Measurements from ENCODE around the gene CHTOP. TPM values are rescaled to one million over a fixed set of nuclear protein-coding genes. Genes with fewer than 3 reads are reported as not detected.

The CHTOP gene
- total and polyA plus RNA-seq, 2 experiments from 2014 or later, result 73.4 to 97.8 TPM

DNA sequence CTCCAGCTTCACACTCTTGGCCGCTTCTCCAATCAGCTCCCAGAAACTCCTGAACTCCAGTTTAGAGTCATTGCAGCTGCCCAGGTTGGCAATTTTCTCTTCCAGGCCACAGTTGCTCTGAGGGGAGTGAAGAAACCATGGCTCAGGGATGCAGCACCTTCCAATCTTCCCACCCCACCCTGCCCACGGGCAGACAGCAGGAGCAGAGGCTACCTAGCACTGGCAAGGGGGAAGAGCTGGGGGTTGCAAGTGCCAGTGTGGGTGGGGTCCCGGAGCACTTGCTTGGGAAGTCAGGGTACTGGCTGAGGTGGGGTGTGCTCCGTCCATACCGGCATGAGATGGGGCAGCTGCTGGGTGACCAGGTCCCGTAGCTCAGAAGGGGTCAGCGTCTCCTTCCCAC, 19.0 kb upstream of the CHTOP start (continued):
- TF ChIP-seq, protein P1, sequence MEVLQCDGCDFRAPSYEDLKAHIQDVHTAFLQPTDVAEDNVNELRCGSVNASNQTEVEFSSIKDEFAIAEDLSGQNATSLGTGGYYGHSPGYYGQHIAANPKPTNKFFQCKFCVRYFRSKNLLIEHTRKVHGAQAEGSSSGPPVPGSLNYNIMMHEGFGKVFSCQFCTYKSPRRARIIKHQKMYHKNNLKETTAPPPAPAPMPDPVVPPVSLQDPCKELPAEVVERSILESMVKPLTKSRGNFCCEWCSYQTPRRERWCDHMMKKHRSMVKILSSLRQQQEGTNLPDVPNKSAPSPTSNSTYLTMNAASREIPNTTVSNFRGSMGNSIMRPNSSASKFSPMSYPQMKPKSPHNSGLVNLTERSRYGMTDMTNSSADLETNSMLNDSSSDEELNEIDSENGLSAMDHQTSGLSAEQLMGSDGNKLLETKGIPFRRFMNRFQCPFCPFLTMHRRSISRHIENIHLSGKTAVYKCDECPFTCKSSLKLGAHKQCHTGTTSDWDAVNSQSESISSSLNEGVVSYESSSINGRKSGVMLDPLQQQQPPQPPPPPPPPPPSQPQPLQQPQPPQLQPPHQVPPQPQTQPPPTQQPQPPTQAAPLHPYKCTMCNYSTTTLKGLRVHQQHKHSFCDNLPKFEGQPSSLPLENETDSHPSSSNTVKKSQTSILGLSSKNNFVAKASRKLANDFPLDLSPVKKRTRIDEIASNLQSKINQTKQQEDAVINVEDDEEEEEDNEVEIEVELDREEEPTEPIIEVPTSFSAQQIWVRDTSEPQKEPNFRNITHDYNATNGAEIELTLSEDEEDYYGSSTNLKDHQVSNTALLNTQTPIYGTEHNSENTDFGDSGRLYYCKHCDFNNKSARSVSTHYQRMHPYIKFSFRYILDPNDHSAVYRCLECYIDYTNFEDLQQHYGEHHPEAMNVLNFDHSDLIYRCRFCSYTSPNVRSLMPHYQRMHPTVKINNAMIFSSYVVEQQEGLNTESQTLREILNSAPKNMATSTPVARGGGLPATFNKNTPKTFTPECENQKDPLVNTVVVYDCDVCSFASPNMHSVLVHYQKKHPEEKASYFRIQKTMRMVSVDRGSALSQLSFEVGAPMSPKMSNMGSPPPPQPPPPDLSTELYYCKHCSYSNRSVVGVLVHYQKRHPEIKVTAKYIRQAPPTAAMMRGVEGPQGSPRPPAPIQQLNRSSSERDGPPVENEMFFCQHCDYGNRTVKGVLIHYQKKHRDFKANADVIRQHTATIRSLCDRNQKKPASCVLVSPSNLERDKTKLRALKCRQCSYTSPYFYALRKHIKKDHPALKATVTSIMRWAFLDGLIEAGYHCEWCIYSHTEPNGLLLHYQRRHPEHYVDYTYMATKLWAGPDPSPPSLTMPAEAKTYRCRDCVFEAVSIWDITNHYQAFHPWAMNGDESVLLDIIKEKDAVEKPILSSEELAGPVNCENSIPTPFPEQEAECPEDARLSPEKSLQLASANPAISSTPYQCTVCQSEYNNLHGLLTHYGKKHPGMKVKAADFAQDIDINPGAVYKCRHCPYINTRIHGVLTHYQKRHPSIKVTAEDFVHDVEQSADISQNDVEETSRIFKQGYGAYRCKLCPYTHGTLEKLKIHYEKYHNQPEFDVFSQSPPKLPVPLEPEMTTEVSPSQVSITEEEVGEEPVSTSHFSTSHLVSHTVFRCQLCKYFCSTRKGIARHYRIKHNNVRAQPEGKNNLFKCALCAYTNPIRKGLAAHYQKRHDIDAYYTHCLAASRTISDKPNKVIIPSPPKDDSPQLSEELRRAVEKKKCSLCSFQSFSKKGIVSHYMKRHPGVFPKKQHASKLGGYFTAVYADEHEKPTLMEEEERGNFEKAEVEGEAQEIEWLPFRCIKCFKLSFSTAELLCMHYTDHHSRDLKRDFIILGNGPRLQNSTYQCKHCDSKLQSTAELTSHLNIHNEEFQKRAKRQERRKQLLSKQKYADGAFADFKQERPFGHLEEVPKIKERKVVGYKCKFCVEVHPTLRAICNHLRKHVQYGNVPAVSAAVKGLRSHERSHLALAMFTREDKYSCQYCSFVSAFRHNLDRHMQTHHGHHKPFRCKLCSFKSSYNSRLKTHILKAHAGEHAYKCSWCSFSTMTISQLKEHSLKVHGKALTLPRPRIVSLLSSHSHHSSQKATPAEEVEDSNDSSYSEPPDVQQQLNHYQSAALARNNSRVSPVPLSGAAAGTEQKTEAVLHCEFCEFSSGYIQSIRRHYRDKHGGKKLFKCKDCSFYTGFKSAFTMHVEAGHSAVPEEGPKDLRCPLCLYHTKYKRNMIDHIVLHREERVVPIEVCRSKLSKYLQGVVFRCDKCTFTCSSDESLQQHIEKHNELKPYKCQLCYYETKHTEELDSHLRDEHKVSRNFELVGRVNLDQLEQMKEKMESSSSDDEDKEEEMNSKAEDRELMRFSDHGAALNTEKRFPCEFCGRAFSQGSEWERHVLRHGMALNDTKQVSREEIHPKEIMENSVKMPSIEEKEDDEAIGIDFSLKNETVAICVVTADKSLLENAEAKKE (CRISPR knock-in tag; IDR thresholded peaks at IDR 0.05), result no peak
- TF ChIP-seq, protein P2, sequence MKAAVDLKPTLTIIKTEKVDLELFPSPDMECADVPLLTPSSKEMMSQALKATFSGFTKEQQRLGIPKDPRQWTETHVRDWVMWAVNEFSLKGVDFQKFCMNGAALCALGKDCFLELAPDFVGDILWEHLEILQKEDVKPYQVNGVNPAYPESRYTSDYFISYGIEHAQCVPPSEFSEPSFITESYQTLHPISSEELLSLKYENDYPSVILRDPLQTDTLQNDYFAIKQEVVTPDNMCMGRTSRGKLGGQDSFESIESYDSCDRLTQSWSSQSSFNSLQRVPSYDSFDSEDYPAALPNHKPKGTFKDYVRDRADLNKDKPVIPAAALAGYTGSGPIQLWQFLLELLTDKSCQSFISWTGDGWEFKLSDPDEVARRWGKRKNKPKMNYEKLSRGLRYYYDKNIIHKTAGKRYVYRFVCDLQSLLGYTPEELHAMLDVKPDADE (IDR thresholded peaks at IDR 0.05), result no peak
- TF ChIP-seq EZH2 (IDR thresholded peaks at IDR 0.05; ENCODE audit: low read depth, unreplicated experiment), result no peak

DNA sequence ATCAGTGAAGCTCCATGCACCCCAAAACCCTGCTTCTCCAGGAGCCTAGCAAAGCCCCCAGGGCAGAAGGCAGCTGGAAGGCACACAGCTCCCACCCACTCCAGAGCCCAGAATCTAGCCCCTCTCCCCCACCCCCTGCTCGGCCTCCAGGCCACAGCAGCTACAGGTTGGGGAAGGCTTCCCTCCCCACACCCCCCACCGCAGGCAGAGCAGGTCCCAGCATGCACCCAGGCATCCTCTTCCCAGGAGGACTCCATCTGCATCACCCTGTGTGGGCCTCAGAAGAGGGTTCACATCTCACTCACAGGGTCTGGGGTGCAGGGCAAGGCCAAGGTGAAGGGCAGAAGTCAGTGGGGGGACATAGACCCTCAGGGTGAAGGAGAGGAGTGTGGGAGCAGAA, 18.5 kb upstream of the CHTOP start:
- Histone ChIP-seq H3K4me3 (no peak overlapping the region), H3K79me2 (replicated peaks; ENCODE audit: insufficient read depth) (no peaks in the 10 kb centered on the region), H3F3A (replicated peaks; ENCODE audit: low read depth) (no peaks in the 10 kb centered on the region), H3K4me1 (ENCODE audit: insufficient read depth) (peaks cover 10% of the 10 kb centered on the region; the same call in 1 of the 2 replicates), H3K9me2 (ENCODE audit: insufficient read depth) (no peaks in the 10 kb centered on the region), H4K20me1 (replicated peaks; ENCODE audit: insufficient read depth) (no peaks in the 10 kb centered on the region), H3K36me3 (ENCODE audit: insufficient read depth) (no peaks in the 10 kb centered on the region), H3K4me2 (no peak overlapping the region), H3K27ac (ENCODE audit: low read depth) (no peak overlapping the region), H3K27me3 (ENCODE audit: insufficient read depth) (no peaks in the 10 kb centered on the region), H2AFZ (no peak overlapping the region)
- Mint-ChIP-seq H3K36me3 (ENCODE audit: low read depth) (peaks cover 11% of the 10 kb centered on the region), H3K27ac (no peak overlapping the region), H3K4me1 (peaks cover 37% of the 10 kb centered on the region), H3K9me3 (no peaks in the 10 kb centered on the region), H3K4me3 (no peak overlapping the region), H3K27me3 (ENCODE audit: insufficient read depth, low read depth, poor library complexity) (peaks cover 14% of the 10 kb centered on the region)
- no peak for ATAC-seq
- DNase-seq (ENCODE audit: low spot score), result no peak
- TF ChIP-seq POLR2AphosphoS5 (IDR thresholded peaks at IDR 0.05; ENCODE audit: low read depth) (no peak), EZH2phosphoT487 (IDR thresholded peaks at IDR 0.05; ENCODE audit: unreplicated experiment) (no peak)
